HepG2 (cell line): ENCODE data around the gene SCN9A. TPM values are rescaled to one million over a fixed set of nuclear protein-coding genes. Genes with fewer than 3 reads are reported as not detected.

Experiments used
- ARID5B ChIP-seq: IDR thresholded peaks from 2 replicates; pipeline ENCODE4 v1.4.0; 2020; ENCODE audit warnings: mild to moderate bottlenecking, missing genetic modification reagents
- ETV6 ChIP-seq: sonication (generic); formaldehyde crosslinking; conservative IDR thresholded peaks from 2 replicates; pipeline ENCODE4 v1.4.0; 2020; ENCODE audit warnings: missing genetic modification reagents
- GATAD2A ChIP-seq: IDR thresholded peaks from 2 replicates; pipeline ENCODE4 v1.6.1; 2016
- HOXA3 ChIP-seq: sonication (generic); formaldehyde crosslinking; IDR thresholded peaks from 2 replicates; pipeline ENCODE4 v1.5.0; 2020; ENCODE audit warnings: missing genetic modification reagents
- IRF2 ChIP-seq: IDR thresholded peaks from 2 replicates; pipeline ENCODE4 v1.6.1; 2018; ENCODE audit warnings: missing genetic modification reagents, missing compliant biosample characterization
- ISL2 ChIP-seq: sonication (generic); formaldehyde crosslinking; IDR thresholded peaks from 2 replicates; pipeline ENCODE4 v1.5.0; 2020; ENCODE audit warnings: missing genetic modification reagents
- LCORL ChIP-seq, 2 experiments: fragments of 450-650 bp in 1 of 2; sonication (generic) in 1 of 2; formaldehyde crosslinking in 1 of 2; IDR thresholded peaks; 2 replicates each; pipeline versions ENCODE4 v1.5.0 to v1.6.1; 2017 to 2020; ENCODE audit warnings: antibody characterized with exemption in 1 of 2, missing genetic modification reagents in 1 of 2
- MAFF ChIP-seq: IDR thresholded peaks from 2 replicates; pipeline ENCODE4 v1.6.1; 2011; ENCODE audit warnings: low read depth, low read length, improper control_type of control experiment
- MEF2D ChIP-seq: sonication (generic); formaldehyde crosslinking; IDR thresholded peaks from 2 replicates; pipeline ENCODE4 v1.5.1; 2020; ENCODE audit warnings: mild to moderate bottlenecking, missing genetic modification reagents
- MEIS2 ChIP-seq: sonication (generic); formaldehyde crosslinking; IDR thresholded peaks from 2 replicates; pipeline ENCODE4 v1.9.0; 2021; ENCODE audit warnings: mild to moderate bottlenecking, missing genetic modification reagents
- MIER2 ChIP-seq: IDR thresholded peaks from 2 replicates; pipeline ENCODE4 v1.6.1; 2016; ENCODE audit warnings: missing biosample characterization, missing genetic modification reagents
- POLR2AphosphoS2 ChIP-seq: IDR thresholded peaks from 2 replicates; pipeline ENCODE4 v1.6.1; 2011; ENCODE audit warnings: low read depth, low read length, improper control_type of control experiment
- RCOR2 ChIP-seq: IDR thresholded peaks from 2 replicates; pipeline ENCODE4 v1.6.1; 2016; ENCODE audit warnings: missing biosample characterization, missing genetic modification reagents
- SP1 ChIP-seq, 2 experiments: fragments of 450-650 bp in 1 of 2; sonication (generic) in 1 of 2; formaldehyde crosslinking in 1 of 2; IDR thresholded peaks; 2 replicates each; pipeline versions ENCODE4 v1.4.0 to v1.6.1; 2016 to 2020; ENCODE audit warnings: missing genetic modification reagents in 1 of 2
- ZNF12 ChIP-seq: sonication (generic); formaldehyde crosslinking; IDR thresholded peaks from 2 replicates; pipeline ENCODE4 v1.5.0; 2020; ENCODE audit warnings: missing genetic modification reagents
- ZNF44 ChIP-seq: sonication (generic); formaldehyde crosslinking; IDR thresholded peaks from 2 replicates; pipeline ENCODE4 v1.5.1; 2020; ENCODE audit warnings: mild to moderate bottlenecking, missing genetic modification reagents
- ZNF672 ChIP-seq: sonication (generic); formaldehyde crosslinking; IDR thresholded peaks from 2 replicates; pipeline ENCODE4 v1.8.1; 2022; ENCODE audit warnings: missing genetic modification reagents
- ZNF691 ChIP-seq: sonication (generic); formaldehyde crosslinking; IDR thresholded peaks from 2 replicates; pipeline ENCODE4 v1.4.0; 2020; ENCODE audit warnings: missing genetic modification reagents, low read depth, mild to moderate bottlenecking, borderline replicate concordance
- ZNF724P ChIP-seq: sonication (generic); formaldehyde crosslinking; IDR thresholded peaks from 2 replicates; pipeline ENCODE4 v1.8.0; 2022; ENCODE audit warnings: missing genetic modification reagents, borderline replicate concordance
- ZSCAN25 ChIP-seq: sonication (generic); formaldehyde crosslinking; IDR thresholded peaks from 2 replicates; pipeline ENCODE4 v1.8.0; 2022; ENCODE audit warnings: mild to moderate bottlenecking, missing genetic modification reagents
- polyA plus RNA-seq, 8 experiments: library from polyadenylated mRNA; depleted of rRNA in 3 of 8; stranded (reverse) in 7 of 8; unstranded in 1 of 8; fragments of >200 nt; fragmentation: Illumina TruSeq in 4 of 8; extraction: Trizol in 4 of 8; gene quantifications; 2 replicates each; pipeline versions ENCODE4 v1.2.1 to v1.2.3, GENCODE V29; 2011 to 2016; ENCODE audit warnings: low read depth in 4 of 8, missing spikeins in 1 of 8, mixed read lengths in 1 of 8; ENCODE audit not compliant: insufficient read depth in 1 of 8
- total RNA-seq, 5 experiments: library from RNA; depleted of rRNA; stranded (reverse); fragments of >200 nt; fragmentation: Illumina TruSeq; extraction: Trizol; gene quantifications; 2 replicates each; pipeline ENCODE4 v1.2.3, GENCODE V29; 2016; ENCODE audit warnings: low read depth in 1 of 5
- TF ChIP-seq, protein P1 (sequence below): sonication (generic); formaldehyde crosslinking; IDR thresholded peaks from 2 replicates; pipeline ENCODE4 v1.4.0; 2020; ENCODE audit warnings: missing genetic modification reagents
- TF ChIP-seq, protein P2 (sequence below): IDR thresholded peaks from 2 replicates; pipeline ENCODE4 v1.6.1; 2012; ENCODE audit warnings: inconsistent platforms

Gene SCN9A
- total and polyA plus RNA-seq, 2 of the 13 experiments (the other 11 are each of a cell fraction or from before 2014, with no cell fraction given): 15.3 to 24.3 TPM

DNA sequence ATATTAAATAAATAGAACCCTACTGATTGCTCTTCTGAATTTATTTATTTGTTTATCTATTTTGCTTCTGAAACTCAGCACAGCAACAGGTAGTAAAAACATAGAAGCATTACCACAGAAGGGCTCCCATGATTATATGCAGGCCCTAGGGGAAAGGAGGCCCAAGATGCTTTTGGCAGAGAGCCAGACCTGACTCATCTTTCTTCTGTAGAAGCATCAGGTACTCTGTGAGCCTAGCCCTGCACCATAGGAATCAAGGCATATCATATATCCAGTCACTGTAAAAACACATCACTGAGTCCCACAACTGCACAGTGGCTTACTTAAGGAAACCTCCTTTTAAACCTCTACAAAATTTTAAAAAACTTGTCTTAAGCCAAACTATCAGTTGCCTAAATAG, 1.8 kb downstream of the SCN9A start (continued):
- TF ChIP-seq SP1 (IDR thresholded peaks at IDR 0.05) (no peak), SP1 (CRISPR knock-in tag; IDR thresholded peaks at IDR 0.05) (no peak), GATAD2A (CRISPR knock-in tag) (peak; percentile 49), MIER2 (no peak), LCORL (IDR thresholded peaks at IDR 0.05) (peak; percentile 67), LCORL (CRISPR knock-in tag; IDR thresholded peaks at IDR 0.05) (no peak), ZNF44 (no peak), POLR2AphosphoS2 (no peak), RCOR2 (CRISPR knock-in tag) (0 out of 2 replicates have a peak, but pooled peaks have one; percentile 24), ZNF672 (CRISPR knock-in tag) (no peak), ZNF724P (CRISPR knock-in tag) (no peak), ARID5B (peak; percentile 24; the same call in 1 of the 2 replicates), MEF2D (no peak), ISL2 (CRISPR knock-in tag) (no peak), MEIS2 (no peak), IRF2 (0 out of 2 replicates have a peak, but pooled peaks have one; percentile 23), ZNF691 (CRISPR knock-in tag) (no peak), HOXA3 (no peak), ETV6 (CRISPR knock-in tag) (no peak), MAFF (0 out of 2 replicates have a peak, but pooled peaks have one; percentile 11), ZSCAN25 (CRISPR knock-in tag) (no peak), ZNF12 (CRISPR knock-in tag) (no peak)
- TF ChIP-seq, protein P1, sequence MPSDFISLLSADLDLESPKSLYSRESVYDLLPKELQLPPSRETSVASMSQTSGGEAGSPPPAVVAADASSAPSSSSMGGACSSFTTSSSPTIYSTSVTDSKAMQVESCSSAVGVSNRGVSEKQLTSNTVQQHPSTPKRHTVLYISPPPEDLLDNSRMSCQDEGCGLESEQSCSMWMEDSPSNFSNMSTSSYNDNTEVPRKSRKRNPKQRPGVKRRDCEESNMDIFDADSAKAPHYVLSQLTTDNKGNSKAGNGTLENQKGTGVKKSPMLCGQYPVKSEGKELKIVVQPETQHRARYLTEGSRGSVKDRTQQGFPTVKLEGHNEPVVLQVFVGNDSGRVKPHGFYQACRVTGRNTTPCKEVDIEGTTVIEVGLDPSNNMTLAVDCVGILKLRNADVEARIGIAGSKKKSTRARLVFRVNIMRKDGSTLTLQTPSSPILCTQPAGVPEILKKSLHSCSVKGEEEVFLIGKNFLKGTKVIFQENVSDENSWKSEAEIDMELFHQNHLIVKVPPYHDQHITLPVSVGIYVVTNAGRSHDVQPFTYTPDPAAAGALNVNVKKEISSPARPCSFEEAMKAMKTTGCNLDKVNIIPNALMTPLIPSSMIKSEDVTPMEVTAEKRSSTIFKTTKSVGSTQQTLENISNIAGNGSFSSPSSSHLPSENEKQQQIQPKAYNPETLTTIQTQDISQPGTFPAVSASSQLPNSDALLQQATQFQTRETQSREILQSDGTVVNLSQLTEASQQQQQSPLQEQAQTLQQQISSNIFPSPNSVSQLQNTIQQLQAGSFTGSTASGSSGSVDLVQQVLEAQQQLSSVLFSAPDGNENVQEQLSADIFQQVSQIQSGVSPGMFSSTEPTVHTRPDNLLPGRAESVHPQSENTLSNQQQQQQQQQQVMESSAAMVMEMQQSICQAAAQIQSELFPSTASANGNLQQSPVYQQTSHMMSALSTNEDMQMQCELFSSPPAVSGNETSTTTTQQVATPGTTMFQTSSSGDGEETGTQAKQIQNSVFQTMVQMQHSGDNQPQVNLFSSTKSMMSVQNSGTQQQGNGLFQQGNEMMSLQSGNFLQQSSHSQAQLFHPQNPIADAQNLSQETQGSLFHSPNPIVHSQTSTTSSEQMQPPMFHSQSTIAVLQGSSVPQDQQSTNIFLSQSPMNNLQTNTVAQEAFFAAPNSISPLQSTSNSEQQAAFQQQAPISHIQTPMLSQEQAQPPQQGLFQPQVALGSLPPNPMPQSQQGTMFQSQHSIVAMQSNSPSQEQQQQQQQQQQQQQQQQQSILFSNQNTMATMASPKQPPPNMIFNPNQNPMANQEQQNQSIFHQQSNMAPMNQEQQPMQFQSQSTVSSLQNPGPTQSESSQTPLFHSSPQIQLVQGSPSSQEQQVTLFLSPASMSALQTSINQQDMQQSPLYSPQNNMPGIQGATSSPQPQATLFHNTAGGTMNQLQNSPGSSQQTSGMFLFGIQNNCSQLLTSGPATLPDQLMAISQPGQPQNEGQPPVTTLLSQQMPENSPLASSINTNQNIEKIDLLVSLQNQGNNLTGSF (CRISPR knock-in tag): no peak
- TF ChIP-seq, protein P2, sequence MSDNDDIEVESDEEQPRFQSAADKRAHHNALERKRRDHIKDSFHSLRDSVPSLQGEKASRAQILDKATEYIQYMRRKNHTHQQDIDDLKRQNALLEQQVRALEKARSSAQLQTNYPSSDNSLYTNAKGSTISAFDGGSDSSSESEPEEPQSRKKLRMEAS: no peak
